Posterior vena cava (tissue), 2 donors: Measurements from ENCODE around the gene KDELR3. TPM values are rescaled to one million over a fixed set of nuclear protein-coding genes. Genes with fewer than 3 reads are reported as not detected.

ENCODE experiments used
- DNase-seq: peaks from one replicate; pipeline ENCODE4 v3.0.0-alpha.2; 2020; ENCODE audit warnings: low spot score
- intact Hi-C, 2 donors: fragments of 100-400 bp; cut with DNase I; formaldehyde crosslinking; loops; one replicate each; pipeline versions ENCODE4 v1.14.1 to v1.14.2; 2022 to 2023
- total RNA-seq, 2 donors: library from RNA; stranded (reverse); fragmentation: NEBNext Ultra II Directional; extraction: Animal tissue kit (Norgen Biotek cat#: 25700); gene quantifications; one replicate each; pipeline ENCODE4 v1.2.1, GENCODE V29; 2021
- donor health status: DM: yes; HTN: yes; CAD: no.
- donor health status: DM: yes; HTN: yes; CAD: no.

The KDELR3 gene
- total RNA-seq, 2 donors from 2014 or later: 14.5 to 23.1 TPM

- DNase-seq: peak; percentile 67
- intact Hi-C loops: no loop called here
Observed at GRCh38 chr22:38471237-38471636, 3.3 kb downstream of the KDELR3 start.

DNA sequence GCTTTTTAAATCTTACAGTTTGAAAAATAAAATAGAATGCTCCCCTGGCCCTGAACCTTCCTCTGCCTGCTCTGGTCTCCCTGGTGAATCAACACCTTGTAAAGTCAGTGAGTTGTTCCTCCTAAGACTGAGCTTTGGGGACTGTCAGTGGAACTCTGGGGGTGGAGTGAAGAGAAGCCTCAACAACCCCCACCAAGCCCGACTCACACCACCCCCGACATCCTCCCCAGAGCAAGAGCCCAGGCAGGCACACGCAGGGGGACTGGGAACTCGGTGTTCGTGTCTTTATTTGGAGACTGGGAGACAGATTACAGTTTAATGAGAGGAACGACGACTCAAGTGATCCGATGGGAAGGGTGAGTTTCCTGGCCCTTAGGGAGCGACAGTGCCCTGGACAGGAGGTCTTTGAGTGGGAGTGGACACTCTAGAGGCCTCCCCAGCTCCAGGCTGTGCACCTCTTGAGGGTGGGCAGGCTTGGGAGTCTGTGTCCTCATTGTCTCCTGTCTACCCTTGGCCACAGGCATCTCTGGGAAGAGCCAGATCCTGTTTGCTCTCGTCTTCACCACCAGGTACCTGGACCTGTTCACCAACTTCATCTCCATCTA is 6.2 kb downstream of the KDELR3 start:
- peak; percentile 54 for DNase-seq
- intact Hi-C loops: no loop called here

DNA sequence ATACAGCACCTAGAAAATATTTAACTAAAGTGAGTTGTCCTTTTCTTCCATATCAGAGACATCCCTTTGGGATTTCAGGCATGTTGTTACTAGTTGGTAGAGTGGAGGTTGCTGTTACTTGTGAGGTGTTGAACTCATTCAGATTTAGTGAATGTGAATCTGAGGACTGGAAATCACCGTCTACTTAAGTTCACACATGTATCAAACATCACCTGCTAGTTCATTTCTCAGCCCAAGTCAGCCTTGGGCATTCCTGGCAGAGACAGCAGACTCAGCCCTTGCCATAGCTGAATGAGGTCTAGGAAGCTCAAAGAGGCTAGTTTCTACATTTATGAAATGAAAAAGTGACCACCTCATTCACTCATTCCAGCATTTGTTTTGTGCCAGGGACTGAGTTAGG is 9.7 kb downstream of the KDELR3 start:
- no peak for DNase-seq
- intact Hi-C loops: no loop called here

DNA sequence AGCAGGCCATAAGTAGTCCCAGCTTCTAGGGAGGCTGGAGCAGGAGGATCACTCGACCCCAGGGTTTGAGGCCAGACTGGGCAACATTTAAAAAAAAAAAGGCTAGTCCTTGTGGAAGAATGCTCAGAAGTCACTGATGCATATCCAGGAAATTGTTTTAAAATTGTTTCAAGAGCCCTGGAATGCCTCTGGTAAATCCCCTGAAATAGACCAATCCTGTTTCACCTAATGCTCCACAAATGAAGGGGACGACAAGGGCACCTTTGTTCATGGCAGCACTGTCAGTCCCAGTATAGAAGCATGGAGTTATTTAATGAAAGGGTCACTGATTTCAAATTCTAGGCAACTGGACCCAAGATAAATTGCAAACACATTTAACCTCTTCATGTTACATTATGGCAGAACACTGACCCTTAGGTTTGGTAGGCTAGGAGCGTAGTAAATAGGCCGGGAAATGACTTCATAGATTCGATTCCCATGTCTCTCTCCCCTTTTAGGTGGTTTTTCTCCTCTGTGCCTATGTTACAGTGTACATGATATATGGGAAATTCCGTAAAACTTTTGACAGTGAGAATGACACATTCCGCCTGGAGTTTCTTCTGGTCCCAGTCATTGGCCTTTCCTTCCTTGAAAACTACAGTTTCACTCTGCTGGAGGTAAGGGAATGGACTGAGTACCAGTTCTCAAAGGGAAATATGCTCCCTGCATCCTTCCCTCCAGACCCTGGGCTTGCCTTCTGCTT is 11.4 kb downstream of the KDELR3 start:
- intact Hi-C loops: no loop called here
- no peak for DNase-seq

DNA sequence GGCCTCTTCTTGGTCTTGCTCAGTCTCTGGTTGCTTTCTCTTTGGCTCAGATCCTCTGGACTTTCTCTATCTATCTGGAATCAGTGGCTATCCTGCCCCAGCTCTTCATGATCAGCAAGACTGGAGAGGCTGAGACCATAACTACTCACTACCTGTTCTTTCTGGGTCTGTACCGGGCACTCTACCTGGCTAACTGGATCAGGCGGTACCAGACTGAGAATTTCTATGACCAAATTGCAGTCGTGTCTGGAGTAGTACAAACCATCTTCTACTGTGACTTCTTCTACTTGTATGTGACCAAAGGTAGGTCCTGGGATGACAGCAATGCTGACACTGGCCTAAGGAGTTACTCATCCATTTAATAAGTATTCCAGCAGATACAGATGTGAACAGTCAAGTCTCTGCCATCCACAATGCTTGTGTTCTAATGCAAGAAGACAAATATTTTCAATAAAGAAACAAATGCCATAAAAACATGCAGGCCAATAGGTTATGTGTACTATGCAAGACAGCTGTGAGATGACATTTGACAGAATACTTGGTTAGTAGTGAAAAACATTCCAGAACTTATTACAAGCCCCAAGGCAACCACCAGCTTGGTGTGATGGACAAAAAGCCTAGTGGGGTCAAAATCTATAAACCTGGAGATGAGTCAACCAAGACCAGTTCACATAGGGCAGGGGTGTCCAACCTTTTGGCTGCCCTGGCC is 13.4 kb downstream of the KDELR3 start:
- intact Hi-C loops: no loop called here
- DNase-seq: no peak

- intact Hi-C loops: no loop called here
Observed at GRCh38 chr22:38481871-38482332, 14.0 kb downstream of the KDELR3 start.

DNA sequence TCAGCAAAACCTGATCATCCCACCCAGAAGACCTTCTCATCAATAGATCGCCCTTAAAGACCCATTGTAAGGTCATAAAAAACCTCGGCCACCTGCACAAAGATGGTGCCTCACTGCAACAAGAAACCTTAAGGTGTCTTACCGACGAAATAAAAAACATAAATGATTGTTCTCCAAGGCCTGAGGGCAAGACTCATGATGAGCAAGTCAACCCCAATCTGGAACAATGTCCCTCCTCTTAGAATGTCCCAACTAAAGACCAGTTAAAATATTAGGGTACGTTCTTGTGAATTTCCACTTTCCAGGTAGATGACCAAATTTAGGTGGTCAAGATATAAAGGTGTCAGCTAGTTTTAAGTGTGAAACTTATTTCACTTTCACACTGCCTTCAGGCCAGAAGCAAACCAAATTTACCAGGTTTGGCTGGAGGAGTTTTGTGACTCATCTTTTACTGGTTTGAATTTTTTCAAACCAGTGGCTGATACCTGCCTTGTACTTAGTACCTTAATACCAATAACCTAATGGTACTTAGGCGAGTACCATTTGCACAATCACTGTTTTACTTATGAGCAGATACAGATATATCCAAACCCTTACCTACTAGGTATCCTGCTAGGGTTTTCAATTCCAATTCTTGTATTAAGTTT is 14.9 kb downstream of the KDELR3 start:
- no peak for DNase-seq
- intact Hi-C loops: no loop called here

More at GRCh38 chr22:38481871-38482332, 14.0 kb downstream of the KDELR3 start:
- DNase-seq: no peak

GRCh38 chr22:38484244-38484643 is 16.3 kb downstream of the KDELR3 start:
- intact Hi-C loops: no loop called here
- no peak for DNase-seq

GRCh38 chr22:38485783-38486182 is 17.9 kb downstream of the KDELR3 start:
- intact Hi-C loops: loop anchor here in 1 of 2 donors (2.0 kb wide), 1 partner anchor 75 kb away; no protein-coding TSS in a partner anchor
- no peak for DNase-seq

GRCh38 chr22:38487946-38488345 is 20.1 kb downstream of the KDELR3 start:
- intact Hi-C loops: loop anchor here in 1 of 2 donors (2.0 kb wide), 1 partner anchor 73 kb away; no protein-coding TSS in a partner anchor
- no peak for DNase-seq

DNA sequence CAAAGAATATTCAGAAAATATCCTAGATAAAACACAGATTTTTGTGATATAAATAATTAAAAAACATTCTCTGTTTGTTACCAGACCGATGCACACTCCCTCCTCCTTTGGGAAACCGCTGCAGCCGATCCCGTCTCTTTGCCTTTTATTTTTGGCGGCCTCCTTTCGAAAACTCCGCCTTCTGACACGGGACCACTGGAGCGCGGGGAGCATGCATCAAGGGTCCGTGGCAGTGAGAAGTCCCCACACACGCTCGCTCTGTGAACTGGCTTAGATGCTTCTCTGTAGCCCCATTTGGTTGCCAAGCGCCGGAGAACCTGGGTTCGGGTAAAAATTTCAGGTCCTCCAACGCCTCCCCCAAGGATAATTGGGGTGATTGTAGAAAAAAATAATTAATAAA is 21.2 kb downstream of the KDELR3 start:
- no peak for DNase-seq
- intact Hi-C loops: no loop called here

DNA sequence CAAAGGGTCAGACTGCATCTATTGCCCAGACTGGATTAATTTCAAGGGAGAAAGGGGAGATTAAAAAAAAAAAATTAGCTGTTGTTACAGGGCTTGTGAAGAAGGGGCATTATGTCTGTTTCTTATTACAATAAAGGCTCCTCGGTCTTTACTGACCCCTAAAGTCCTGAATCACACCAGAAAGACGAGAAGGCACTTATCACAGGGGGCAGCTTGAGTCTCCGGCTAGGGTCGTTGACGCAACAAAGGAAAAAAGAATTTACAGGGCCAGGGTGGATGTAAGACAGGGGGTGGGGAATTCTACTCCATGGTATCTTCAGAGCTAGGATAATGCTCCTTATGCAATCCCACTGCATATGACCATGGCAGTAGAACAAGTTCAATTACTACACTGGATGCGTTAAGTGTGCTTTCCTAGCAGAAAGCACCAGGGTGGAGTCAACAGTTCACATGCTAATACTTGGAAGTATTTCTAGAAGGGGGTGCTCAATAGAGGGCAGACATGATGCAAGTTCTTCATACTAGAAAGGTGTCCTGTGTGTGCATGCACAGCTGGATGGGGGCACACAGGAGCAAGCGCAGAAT is 21.8 kb downstream of the KDELR3 start:
- intact Hi-C loops: no loop called here
- DNase-seq: no peak

DNA sequence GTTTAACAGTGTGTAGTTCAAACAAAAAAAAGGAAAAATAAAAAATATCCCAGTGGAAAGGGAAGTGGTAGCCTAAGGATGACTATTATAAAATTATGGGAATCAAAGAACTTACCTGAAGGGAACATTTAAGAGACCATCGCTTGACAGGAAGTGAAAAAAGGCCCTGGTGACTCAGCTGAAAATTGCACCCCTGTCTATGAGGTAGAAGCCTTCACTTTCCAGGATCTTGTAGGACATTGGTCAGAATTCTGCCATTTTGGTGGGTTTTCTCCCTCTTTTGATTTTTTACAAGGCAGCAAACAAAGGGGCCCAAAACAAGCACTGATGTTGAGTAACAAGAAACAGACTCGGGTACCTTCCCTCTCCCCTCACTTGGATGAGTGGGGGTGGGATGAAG is 22.6 kb downstream of the KDELR3 start:
- no peak for DNase-seq
- intact Hi-C loops: no loop called here

- no peak for DNase-seq
- intact Hi-C loops: no loop called here
Observed at GRCh38 chr22:38490915-38491314, 23.0 kb downstream of the KDELR3 start.

- no peak for DNase-seq
- intact Hi-C loops: no loop called here
Observed at GRCh38 chr22:38491707-38492348, 23.9 kb downstream of the KDELR3 start.

DNA sequence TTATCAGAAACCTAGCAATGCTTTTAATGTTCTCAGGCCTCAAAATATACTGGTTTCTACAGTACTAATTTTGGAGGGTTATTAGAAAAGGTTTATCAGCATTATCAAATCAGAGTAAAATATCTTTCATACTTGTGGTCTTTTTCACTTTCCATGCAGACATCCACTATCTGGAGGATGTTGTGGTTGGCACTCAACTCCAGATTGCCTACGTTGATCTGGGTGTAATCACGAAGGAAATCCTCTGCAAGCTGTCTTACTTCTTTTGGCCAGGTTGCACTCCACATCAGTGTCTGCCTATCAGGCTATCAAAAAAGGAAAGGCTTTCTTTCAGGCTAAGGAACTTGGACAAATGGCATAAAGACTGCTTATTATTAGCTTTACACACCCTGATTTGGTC is 26.6 kb downstream of the KDELR3 start:
- intact Hi-C loops: no loop called here

GRCh38 chr22:38494939-38495338 is 27.0 kb downstream of the KDELR3 start:
- no peak for DNase-seq
- intact Hi-C loops: no loop called here

More for the DNA sequence above, 26.6 kb downstream of the KDELR3 start:
- DNase-seq: no peak

- intact Hi-C loops: no loop called here
- no peak for DNase-seq
Observed at GRCh38 chr22:38497869-38498268, 30.0 kb downstream of the KDELR3 start.
